NCI-H446 (cell line): ENCODE measurements around the gene CNNM4.
"Not testable (repeated sequence)": the region's sequence is repeated elsewhere in the genome, so short reads cannot be mapped to it uniquely, and the experiment has no call there.

Experiments
- DNase-seq, 2 experiments: peaks; one replicate each; lab custom pipeline; 2025; lab: John Stamatoyannopoulos, UW

Gene CNNM4

GRCh38 chr2:96792772-96793749, 32.4 kb downstream of the CNNM4 start:
- DNase-seq = no peak

DNA sequence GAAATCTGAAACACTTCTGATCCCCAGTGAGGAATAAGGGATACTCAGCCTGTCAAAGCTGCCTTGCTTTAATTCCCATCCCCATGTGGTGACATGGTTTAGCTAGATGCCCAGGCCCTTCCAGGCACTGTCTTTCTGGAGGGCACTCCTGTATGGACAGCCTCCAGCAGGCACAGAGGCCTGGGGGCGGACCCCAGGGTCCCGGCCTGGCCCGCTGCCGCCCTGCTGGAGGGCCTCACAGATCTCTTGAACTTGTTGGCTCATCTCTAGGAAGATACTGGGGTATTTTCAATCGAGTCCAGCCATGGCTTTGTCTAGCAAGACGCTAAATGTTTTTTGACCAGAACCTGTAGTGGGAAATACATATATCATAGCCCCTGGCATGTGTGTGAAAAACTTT, 34.4 kb downstream of the CNNM4 start:
- DNase-seq = no peak

DNA sequence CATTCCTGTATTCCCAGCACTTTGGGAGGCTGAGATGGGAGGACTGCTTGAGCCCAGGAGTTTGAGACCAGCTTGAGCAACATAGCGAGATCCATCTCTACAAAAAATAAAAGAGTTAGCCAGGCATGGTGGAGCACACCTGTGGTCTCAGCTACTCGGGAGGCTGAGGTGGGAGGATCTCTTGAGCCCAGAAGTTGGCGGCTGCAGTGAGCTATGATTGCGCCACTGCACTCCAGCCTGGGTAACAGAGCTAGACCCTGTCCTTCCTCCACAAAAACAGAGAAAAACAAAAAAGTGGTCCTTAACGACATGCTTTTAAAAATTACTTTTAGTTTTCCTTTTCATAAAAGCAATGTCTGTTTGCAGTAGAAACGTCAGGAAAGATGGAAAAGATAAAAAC, 35.8 kb downstream of the CNNM4 start:
- not testable (repeated sequence) for DNase-seq

GRCh38 chr2:96797066-96797625, 36.4 kb downstream of the CNNM4 start:
- DNase-seq = no peak

DNA sequence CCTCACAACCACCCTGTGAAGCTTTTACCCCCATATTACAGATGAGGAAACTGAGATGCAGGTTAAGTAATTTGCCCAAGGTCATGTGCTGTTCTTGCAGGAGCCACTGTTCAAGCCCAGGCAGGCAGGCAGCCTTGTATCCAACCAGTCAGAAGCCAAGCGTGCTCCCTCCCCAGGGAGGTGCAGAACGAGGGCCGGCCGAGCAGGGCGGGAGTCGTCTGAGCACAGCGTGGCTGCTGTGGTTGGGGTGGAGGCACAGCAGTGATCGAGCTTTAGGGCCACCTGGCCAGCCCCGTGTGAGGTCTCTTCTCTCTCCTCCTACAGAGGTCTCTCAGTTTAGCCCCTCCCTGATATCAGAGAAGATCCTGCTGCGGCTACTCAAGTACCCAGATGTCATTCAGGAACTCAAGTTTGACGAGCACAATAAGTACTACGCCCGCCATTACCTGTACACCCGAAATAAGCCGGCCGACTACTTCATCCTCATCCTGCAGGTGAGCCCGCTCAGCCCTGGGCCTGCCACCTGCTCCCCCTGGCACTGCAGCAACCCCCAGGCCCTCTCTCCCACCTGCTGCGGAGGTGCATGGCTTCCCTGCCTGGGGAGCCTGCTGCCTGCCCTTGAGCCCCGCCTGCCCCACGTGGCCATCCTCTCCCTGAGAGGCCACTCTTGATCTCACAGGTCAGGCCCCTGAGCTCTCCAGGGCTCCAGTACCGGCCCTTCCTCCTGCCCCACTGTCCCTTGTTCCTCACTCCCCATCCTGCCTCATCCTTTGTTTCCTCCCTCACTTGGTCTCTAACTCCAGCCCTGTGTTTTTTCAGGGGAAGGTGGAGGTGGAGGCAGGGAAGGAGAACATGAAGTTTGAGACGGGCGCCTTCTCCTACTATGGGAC, 38.3 kb downstream of the CNNM4 start:
- DNase-seq = no peak

- DNase-seq = no peak
These were observed 38.9 kb downstream of the CNNM4 start for GRCh38 chr2:96799623-96799935.

- no peak for DNase-seq
These were observed 39.6 kb downstream of the CNNM4 start for GRCh38 chr2:96800061-96801004.

GRCh38 chr2:96801005-96801785, 40.5 kb downstream of the CNNM4 start:
- peak in 1 of 2 experiments; percentile 31 for DNase-seq

GRCh38 chr2:96801786-96802595, 41.3 kb downstream of the CNNM4 start:
- no peak for DNase-seq

DNA sequence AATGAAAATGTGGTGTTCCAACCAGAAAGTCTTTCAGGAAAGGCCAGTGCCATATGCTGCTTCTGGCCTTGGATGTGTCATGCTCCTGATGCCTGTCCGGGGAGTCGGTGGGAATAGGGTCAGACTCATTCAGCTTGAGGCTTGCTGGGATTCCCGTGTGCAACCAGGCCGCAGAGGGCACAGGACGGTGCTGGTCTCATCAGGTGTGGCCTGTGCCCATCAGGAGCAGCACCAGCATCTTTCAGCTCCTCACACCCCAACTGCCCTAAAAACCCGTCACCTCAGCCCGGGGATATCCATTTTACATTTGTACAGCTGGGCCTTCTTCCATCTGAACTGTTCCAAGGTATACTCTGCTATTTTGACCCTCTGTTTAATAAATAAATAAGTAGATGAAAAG, 42.0 kb downstream of the CNNM4 start:
- DNase-seq = no peak

DNA sequence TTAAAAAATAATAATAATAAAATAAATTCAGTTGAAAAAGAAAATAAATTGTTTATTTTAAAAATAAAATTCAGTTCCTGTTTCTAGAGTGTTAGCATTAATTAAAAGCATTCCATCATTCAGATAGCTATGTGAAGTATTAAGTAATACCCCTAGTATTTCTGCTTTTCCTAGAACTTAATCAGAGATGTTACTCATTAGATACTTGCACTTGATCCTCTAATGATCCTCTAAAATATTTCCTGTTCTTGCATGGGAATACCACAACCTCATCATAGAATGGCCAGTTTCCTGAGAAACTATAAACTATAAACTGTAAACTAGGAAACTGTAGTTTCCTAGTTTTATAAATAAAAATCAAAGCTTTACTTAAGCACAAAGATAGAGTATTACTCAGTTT, 44.3 kb downstream of the CNNM4 start:
- no peak for DNase-seq

GRCh38 chr2:96805946-96806345, 45.2 kb downstream of the CNNM4 start:
- DNase-seq = not testable (repeated sequence)

DNA sequence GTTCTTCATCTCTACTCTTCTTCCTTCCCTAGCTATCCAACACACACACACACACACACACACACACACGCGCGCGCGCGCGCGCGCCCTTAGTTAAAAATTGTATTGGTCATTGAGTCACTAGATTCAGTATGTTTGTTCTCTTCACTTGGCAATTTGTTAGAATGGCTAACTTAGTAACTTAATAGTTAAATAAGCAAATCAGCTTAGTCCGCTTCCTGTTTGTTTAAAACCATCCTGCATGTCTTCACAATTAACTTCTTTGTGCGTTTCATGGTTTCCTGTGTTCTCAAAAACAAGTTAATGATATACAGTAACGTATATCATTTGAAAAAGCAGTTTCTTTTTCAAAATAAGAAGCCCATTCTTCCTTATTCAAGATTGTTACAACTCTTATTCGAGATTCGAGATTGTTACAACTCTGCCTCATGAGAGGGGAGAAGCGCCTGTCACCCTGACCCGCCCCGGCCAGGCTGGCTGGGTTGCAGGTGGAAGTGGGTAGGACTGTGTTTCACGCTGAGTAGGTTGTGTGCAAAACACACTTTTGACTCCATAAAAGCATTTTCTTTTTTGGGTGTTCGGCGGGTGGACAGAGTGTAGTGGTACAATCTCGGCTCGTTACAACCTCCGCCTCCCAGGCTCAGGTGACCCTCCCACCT, 45.9 kb downstream of the CNNM4 start:
- no peak for DNase-seq

DNA sequence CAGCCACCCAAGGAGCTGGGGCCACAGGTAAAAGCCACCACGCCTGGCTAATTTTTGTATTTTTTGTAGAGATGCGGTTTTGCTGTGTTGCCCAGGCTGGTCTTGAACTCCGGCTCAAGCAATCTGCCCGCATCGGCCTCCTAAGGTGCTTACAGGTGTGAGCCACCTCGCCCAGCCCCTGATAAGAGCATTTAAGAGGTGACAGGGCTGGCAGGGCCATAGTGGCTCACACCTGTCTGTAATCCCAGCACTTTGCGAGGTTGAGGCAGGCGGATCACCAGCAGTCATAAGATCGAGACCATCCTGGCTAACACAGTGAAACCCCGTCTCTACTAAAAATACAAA, 46.4 kb downstream of the CNNM4 start:
- DNase-seq = no peak

DNA sequence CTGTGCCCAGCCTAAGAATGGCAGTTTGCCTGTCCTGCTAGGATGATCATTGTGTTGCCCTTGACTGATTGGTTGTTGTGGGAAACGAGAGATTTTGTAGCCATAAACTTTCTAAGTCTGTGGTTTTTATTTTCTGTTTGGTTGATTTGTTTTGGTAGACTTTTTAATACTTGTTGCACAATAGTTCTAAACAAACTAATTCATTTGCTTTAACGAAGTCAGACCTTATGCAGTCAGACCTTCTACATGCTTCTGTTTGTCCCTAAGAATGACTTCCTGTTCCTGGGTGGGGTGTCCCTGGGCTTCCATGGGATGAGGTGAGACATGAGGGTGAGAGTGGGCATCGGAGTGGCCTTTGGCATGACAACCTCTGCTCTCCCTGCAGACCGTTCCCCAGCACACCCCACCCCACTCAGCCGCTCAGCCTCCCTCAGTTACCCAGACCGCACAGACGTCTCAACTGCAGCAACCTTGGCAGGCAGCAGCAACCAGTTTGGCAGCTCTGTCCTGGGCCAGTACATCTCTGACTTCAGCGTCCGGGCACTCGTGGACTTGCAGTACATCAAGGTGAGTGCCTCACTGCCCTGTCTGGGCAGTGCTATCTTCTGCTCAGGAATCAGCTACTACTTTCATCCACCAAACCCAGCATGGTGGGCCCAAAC, 47.6 kb downstream of the CNNM4 start:
- no peak for DNase-seq

GRCh38 chr2:96809216-96809882, 48.6 kb downstream of the CNNM4 start:
- no peak for DNase-seq

- no peak for DNase-seq
These were observed 49.5 kb downstream of the CNNM4 start for GRCh38 chr2:96809951-96810782.
